AG08395 (cell line): ENCODE results near the gene PLA2G6.

Experiments used
- DNase-seq: peaks from one replicate; pipeline ENCODE4 v3.0.0; 2012; ENCODE audit warnings: mixed read lengths, low spot score

Gene PLA2G6

GRCh38 chr22:38213990-38214301 is 32.3 kb upstream of the PLA2G6 start:
- DNase-seq: no peak

DNA sequence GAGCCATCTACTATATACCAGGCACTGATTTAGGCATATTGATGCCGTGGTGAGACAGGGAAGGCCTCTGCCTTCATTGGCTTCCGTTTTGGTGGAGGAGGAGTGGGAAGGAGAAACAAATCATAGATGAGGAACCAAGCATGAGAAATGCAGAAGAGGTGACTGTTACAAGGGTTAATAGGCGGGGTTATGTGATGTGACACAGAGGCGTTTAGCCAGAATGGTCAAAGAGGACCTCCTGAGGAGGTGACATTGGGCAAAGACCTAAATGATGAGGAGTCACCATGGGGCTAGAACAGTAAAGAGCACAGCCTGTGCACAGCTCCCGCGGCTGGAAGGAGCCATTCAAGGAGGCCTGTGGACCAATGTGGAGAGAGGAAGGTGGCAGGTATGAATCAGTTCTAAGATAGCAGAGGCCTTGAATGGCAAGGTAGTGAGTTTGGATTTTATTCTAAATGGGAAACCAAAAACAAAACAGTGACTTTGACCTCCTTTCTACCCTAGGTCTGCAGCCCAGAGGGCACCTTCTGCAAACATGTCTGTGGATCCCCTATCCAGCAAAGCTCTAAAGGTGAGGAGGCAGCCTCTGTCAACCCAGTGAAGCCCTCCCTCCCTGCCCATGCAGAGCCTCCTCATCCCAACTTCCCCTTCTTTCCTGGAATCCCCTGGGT is 31.8 kb upstream of the PLA2G6 start:
- DNase-seq: no peak

DNA sequence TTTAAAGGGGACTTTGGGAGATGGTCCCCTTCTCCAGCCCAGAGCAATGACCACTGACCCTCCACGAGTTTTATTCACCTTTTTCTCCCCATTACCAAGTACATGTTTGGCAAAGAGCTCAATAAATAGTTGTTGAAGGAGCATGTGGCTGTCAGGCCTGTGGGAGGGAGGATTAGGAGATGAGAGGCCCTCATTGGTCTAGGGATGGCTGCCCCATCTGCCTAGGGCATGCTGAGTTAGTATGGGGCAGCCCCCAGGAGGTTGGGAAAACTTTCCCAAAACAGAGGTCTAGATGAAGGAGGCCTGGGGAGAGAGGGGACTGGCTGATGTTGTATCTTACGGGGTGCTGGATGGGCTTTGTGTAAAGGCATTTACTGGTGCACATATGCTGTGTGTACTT is 30.8 kb upstream of the PLA2G6 start:
- no peak for DNase-seq

- no peak for DNase-seq
These were observed 29.9 kb upstream of the PLA2G6 start for GRCh38 chr22:38211556-38211955.

DNA sequence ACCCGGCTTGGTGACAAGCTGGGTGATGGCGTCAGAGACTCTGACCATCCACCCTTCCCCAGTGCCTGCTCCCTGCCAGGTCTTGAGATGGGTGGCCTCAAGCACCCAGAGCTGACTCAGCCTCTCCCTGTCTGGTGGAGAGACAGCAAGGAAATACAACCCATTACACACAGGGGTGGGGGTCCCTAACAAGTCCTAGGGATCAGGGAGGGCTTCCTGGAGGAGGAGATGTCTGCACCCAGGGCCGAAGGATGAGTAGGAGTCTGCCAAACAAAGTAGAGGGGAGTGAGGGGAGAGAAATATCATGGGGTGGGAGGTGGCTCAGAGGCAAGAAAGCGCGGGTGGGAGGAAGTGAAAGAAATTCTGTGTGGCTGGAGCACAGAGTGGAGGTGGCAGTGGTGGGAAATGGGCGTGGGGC is 26.9 kb upstream of the PLA2G6 start:
- DNase-seq: no peak

DNA sequence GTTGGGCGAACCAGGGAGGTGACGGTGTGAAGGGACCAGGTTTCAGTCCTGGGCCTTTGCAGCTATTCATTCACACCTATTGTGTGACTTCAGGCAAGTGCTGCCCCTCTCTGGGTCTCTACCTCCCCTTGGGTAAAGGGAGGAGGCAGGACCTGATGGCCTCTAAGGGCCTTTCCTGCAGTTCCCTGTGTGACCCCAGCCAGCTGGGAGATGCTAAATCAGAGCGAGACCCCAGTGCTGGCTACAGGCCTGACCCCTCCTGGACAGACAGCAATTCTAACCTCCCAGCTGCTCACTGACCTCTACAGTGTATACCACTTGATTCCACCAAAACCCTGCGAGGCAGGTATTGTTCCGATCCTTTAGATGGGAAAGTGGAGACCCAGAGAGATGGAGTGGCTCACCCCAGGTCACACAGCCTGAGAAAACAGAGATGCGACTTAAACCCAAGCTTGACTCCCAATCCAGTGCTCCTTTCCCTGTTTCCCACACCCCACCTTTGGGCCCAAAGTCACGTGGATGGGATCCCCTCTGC is 26.3 kb upstream of the PLA2G6 start:
- DNase-seq: no peak

DNA sequence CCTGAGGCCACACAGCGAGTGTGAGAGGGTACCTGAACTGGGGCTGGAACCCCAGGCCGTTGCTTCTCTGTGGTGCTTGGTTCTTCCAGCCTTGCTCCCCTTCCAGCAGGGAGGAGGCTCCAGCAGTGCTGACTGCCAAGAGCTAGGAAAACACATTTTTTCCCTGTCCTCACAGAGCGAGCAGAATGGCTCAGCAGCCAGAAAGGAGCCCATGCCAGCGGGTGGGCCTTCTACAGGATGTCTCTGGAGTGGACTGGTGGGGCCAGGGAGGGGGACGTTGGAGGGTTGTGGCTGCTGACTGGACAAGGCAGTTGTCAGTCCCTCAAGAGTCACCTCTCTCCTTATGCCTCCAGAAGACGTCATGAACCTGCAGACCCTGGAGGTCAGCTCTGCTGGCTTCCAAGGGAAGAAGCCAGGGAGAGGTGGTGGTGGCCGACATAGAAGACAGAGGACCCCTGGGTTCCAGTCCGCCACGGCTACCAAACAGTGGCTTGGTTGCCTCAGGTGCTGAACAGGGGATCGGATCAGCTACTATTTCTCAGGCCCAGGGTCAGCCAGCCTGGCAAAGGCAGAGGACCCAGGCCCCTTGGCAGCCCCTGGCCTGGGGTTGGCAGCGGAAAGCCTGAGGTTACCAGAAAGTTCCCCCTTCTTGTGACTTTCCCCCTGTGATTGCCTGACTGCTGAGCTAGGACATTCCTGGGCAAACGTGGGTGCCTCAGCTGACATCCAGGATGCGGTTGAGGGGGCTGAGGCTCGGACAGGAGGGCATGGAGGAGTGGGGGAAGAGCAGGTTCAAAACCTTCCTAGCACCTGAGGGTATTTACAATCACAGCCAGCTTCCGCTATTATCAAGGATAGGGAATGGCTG is 23.9 kb upstream of the PLA2G6 start:
- DNase-seq: peak; percentile 89

DNA sequence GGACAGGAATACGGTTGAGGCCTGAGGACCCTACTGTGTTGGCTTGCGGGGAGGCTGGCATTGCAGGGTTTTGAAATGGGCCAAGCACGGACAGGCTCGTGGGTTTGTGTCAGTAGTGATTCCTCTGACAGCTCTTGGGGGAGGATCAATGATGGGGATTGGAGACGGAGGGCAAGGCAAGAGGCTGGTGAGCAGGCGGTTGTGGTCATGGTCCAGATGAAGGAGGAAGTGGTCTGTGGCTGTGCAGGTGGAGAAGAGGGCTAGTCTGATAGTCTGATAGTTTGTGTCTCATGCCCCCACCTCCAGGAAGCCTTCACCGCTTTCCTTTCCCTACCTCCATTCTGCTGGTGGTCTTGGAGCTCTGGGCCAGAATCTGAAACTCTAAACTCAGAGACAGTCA is 23.2 kb upstream of the PLA2G6 start:
- DNase-seq: no peak

DNA sequence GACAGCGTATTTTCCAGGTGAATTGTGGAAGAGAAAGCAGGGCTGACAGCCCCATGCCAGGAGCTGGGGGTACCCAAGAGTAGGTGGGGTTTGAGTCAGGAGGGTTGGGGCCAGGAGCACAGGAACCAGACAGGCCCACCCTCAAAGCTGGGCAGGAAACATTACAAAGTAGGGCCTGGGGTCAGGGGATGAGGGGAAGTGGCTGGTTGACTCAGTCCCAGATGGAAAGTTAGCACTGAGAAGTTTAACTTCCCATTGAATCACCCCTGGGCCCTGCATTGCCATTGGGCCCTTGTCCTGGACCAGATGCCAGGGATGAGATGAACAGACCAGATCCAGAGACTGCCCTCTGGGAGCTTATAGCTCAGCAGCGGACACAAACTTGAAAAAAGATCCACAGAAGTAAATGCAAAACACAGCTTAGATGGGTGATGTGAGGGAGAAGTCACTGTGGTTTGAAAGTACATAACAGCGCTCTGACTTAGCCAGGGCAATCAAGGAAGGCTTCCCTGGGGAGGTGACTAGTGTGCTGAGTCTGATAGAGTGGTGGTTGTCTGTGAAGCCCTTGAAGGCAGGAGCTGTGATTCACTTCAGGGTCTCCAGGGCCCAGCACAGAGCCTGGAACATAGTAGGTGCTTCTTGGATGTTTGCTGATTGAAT is 22.4 kb upstream of the PLA2G6 start:
- DNase-seq: peak; percentile 33

GRCh38 chr22:38203090-38203810 is 21.6 kb upstream of the PLA2G6 start:
- no peak for DNase-seq

- peak; percentile 57 for DNase-seq
These were observed 20.9 kb upstream of the PLA2G6 start for GRCh38 chr22:38202437-38203089.

DNA sequence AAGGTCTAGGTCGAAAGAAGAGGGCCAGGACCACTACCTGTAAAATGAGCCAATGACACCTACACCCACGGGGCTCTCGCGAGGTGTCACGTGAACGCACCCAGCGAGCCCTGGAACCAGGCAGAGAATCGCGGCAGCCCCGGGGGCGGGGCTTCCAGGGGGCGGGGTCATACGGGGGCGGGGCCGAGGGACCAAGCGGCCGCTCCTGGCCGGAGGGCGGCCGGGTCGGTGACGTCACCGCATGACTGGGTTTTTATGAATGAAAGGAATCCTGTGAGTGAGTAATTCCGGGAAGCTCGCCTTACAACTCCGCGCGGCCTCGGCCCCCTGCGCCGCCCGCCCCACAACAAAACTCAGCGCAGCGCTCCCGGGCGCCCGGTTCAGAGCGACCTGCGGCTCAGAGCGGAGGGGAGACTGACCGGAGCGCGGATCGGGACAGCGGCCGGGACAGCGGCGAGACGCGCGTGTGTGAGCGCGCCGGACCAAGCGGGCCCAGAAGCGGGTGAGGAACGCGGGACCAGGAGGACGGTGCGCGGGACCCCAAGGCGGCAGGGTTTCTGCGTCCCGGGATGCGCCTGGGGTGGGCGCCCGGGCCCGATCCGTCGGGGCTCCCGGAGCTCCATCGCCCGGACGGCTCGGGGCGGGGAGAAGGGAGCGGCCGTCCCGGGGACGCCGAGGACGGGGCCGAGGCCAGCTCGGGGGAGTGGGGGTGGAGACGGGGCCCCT is 20.2 kb upstream of the PLA2G6 start, which contains the start of gene MAFF:
TSS of gene MAFF (plus strand) at position 284 of the 726 bp plus-strand sequence. CDS start 11,860 bp downstream, outside the sequence.
- DNase-seq: peak; percentile 96

DNA sequence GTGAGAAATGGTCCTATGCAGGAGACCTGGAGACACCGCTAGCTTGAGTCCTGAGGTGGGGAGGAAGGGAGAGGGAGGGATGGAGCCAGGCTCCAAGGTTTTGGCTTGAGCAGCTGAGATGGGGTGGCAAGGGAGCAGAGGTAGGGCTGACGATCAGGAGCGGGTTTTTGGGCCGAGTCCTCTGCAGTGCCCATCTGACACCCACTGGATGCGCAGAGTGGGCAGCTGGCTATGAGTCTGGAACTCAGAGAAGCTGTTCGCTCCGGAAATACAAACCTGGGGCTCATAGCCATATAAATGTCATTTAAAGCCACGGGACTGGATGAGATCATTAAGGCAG is 19.7 kb upstream of the PLA2G6 start:
- DNase-seq: no peak

GRCh38 chr22:38199826-38200559 is 18.4 kb upstream of the PLA2G6 start:
- DNase-seq: no peak

- no peak for DNase-seq
These were observed 15.3 kb upstream of the PLA2G6 start for GRCh38 chr22:38196791-38197419.

DNA sequence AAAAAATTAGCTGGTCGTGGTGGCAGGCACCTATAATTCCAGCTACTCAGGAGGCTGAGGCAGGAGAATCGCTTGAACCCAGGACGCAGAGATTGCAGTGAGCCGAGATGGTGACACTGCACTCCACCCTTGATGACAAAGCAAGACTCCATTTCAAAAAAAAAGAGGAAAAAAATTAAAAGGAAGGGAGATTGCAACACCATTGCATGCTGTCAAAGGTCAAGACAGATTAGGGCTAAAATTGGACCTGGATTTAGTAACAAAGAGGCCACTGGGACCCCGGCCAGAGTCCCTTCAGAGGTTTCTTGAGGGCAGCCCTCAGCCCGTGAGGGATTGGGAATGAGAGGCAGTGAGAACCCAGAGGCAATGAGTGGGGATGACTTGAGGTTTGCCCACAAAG is 11.9 kb upstream of the PLA2G6 start:
- DNase-seq: no peak

GRCh38 chr22:38192475-38192863 is 10.8 kb upstream of the PLA2G6 start:
- DNase-seq: no peak

- no peak for DNase-seq
These were observed 10.3 kb upstream of the PLA2G6 start for GRCh38 chr22:38191731-38192474.

- no peak for DNase-seq
These were observed 9.4 kb upstream of the PLA2G6 start for GRCh38 chr22:38191055-38191454.
